Right ventricle myocardium inferior (tissue), 1 donor: ENCODE results near the gene ATF1. TPM values are rescaled to one million over a fixed set of nuclear protein-coding genes. Genes with fewer than 3 reads are reported as not detected.
"Not testable (repeated sequence)": the region's sequence is repeated elsewhere in the genome, so short reads cannot be mapped to it uniquely, and the experiment has no call there.

Source experiments
- ATAC-seq: fragments of 200-7000 bp; cut with Tn5 transposase; one replicate; pipeline ENCODE4 v1.9.1; 2020; ENCODE audit warnings: mild to moderate bottlenecking, moderate library complexity
- DNase-seq: peaks from one replicate; pipeline ENCODE4 v3.0.0; 2021; ENCODE audit errors: missing footprints
- intact Hi-C: fragments of 100-400 bp; cut with DNase I; formaldehyde crosslinking; loops from one replicate; pipeline ENCODE4 v1.11.0; 2022
- total RNA-seq: library from RNA; stranded (reverse); fragmentation: NEBNext Ultra II Directional; extraction: Animal tissue kit (Norgen Biotek cat#: 25700); gene quantifications from one replicate; pipeline ENCODE4 v1.2.1, GENCODE V29; 2021
- donor health status: DM: no; HTN: yes; CAD: no; lungs with severe emphysema.

The ATF1 gene
- total RNA-seq, 1 donor from 2014 or later: 29.2 TPM

- intact Hi-C loops: no loop called here
- ATAC-seq: no peak
Observed at GRCh38 chr12:50785406-50786001, 21.6 kb downstream of the ATF1 start.

DNA sequence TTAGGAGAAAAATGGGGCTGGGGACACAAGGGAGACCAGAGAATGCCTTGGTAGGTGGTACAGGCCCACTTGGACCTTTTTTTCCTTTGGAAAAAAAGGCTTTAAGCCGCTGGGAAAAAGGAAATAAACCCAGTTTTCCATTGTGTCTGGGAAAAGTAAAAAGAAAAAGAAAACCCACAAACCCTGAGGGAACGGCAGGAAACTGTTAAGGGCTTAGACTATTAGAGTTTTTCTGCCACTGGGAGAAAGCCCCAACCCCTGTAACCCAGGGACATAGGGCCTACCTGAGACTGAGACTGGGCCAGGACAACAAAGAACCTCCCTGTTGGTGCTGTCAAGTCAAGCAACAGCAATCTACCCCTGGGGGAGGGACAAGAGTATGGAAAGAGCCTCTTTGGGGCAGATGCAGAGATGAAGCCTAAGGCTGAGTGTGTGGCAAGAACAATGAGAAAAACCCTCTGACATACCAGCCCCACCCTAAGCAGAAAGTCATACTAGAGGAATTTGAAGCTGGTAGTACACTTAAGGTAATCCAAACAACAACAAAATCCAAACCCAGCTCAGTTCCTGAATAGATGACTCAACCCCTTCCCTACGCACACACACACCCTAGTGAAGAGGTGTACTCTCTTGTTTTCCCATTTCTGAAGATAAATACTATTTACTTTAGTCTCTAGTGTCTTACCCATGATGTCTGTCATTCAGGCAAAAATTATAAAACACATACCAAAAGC lies 22.8 kb downstream of the ATF1 start:
- ATAC-seq (no peak), DNase-seq (no peak)
- intact Hi-C loops: no loop called here

More at GRCh38 chr12:50785406-50786001, 21.6 kb downstream of the ATF1 start:
- DNase-seq: no peak

DNA sequence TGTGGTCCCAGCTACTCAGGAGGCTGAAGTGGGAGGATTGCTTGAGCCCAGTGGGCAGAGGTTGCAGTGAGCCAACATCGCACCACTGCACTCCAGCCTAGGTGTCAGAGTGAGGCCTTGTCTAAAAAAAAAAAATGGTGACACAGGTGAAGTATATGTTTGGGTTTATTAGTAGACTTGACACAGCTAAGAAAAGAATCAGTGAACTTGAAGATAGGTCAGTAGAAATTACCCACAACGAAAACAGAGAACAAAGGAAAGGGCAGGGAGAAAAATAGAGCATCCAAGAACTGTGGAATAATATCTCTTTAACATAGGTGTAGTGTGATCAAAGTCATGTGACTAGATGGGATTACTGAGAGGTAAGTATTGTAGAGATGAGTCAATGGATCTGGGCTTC lies 23.7 kb downstream of the ATF1 start:
- intact Hi-C loops: no loop called here
- ATAC-seq (no peak), DNase-seq (no peak)

DNA sequence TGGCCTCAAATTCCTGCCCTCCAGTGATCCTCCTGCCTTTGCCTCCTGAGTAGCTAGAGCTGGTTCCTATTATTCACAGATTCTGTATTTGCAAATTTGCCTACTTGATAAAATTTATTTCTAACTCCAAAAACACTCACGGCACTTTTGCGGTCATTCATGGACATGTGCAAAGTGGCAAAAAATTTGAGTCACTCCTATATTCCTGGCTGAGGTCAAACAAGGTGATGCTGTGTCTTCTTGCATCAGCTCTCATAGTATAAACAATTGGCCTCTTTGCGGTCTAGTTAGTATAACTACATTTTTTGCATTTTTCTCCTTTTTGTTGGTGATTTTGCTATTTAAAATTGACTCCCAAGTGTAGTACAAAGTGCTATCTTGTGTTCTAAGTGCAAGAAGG lies 24.7 kb downstream of the ATF1 start:
- intact Hi-C loops: no loop called here
- ATAC-seq: no peak
- DNase-seq: no peak

DNA sequence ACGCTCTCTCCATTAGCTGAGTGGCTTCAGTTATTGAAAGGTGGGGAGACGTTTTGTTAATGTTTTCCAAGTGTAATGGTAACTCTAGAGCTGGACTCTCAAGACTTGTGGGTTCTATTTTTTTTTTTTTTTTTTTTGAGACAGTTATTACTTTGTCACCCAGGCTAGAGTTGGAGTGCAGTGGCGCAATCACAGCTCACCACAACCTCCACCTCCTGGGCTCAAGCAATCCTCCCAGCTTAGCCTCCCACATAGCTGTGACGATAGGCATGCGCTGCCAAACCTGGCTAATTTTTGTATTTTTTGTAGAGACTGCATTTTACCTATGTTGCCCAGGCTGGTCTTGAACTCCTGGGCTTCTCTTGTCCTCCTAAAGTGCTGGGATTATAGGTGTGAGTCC lies 26.2 kb downstream of the ATF1 start:
- no peak for ATAC-seq
- intact Hi-C loops: no loop called here
- no peak for DNase-seq

DNA sequence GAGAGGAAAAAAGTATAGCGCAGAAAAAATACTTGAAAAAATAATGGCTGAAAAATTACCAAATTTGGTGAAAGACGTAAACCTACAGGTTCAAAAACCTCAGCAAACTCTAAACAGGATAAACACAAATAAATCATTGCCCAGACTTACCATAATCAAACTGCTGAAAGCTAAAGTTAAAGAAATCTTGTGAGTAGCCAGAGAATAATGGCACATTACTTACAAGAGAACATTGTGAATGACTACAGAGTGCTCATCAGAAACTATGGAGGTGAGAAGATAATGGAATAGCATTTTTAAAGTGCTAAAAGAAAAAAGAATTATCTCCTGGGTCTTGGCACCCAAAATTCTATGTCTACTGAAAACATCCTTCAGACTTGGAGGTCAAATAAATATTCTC lies 36.0 kb downstream of the ATF1 start:
- ATAC-seq: no peak
- intact Hi-C loops: no loop called here
- DNase-seq: no peak

- ATAC-seq (no peak), DNase-seq (no peak)
- intact Hi-C loops: no loop called here
Observed at GRCh38 chr12:50803230-50803875, 39.5 kb downstream of the ATF1 start.

- intact Hi-C loops: no loop called here
- no peak for ATAC-seq
- DNase-seq: no peak
Observed at GRCh38 chr12:50806176-50806575, 42.3 kb downstream of the ATF1 start.

DNA sequence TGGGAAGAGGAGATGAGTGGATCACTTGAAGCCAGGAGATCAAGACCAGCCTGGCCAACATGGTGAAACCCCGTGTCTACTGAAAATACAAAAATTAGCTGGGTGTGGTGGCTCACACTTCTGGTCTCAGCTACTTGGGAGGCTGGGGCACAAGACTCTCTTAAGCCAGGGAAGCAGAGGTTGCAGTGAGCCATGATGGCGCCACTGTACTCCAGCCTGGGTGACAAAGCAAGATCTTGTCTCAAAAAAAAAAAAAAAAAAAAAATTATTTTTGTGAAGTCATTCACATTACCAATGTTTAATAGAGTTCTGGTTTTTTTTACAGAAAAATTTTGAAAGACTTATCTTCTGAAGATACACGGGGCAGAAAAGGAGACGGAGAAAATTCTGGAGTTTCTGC lies 45.2 kb downstream of the ATF1 start:
- DNase-seq, ATAC-seq, intact Hi-C loops: not testable (repeated sequence)

DNA sequence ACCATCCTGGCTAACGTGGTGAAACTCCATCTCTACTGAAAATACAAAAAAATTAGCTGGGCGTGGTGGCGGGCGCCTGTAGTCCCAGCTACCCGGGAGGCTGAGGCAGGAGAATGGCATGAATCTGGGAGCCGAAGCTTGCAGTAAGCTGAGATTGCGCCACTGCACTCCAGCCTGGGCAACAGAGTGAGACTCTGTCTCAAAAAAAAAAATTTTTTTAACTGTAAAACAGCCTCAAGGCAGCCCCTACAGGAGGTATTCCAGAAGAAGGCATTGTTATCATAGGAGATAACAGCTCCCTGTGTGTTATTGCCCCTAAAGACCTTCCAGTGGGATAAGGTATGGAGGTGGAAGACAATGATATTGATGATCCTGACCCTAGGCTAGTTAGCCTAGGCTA lies 51.0 kb downstream of the ATF1 start:
- ATAC-seq, DNase-seq, intact Hi-C loops: not testable (repeated sequence)

GRCh38 chr12:50820177-50820576 lies 56.3 kb downstream of the ATF1 start:
- no peak for ATAC-seq
- DNase-seq: no peak
- intact Hi-C loops: no loop called here

DNA sequence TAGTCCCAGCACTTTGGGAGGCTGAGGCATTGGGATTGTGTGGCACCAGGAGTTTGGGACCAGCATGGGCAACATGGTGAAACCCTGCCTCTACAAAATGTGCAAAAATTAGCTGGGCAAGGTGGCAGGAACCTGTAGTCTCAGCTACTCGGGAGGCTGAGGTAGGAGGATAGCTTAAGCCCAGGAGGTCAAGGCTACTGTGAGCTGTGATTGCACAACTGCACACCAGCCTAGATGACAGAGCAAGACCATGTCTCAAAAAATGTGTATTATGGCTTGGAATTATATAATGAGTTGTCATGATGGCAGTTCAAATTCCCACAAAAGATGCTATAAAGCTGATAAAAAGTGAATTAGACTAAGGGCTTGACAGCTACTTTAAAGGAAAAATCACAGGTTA lies 58.2 kb downstream of the ATF1 start:
- no peak for DNase-seq
- intact Hi-C loops: no loop called here
- no peak for ATAC-seq

GRCh38 chr12:50823724-50824123 lies 59.8 kb downstream of the ATF1 start:
- intact Hi-C loops: loop anchor here (2.0 kb wide), 1 partner anchor 163 kb away; no protein-coding TSS in a partner anchor
- not testable (repeated sequence) for ATAC-seq, DNase-seq

DNA sequence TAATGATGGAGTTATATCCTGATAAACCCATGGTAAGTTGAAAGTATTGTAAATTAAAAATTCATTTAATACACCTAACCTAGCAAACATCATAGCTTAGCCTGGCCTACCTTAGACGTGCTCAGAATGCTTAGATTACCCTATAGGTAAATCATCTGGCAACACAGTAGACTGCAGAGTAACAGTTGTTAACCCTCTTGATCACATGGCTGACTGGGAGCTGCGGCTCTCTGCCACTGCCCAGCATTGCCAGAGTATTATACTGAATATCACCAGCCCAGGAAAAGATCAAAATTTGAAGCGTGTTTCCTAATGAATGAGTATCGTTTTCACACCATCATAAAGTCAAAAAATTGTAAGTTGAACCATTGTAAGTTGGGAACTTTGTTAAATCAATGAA lies 61.0 kb downstream of the ATF1 start:
- no peak for DNase-seq
- intact Hi-C loops: loop anchor here (1.0 to 2.0 kb wide), 3 partner anchors 98 to 516 kb away; no protein-coding TSS in a partner anchor
- peak; percentile 36 for ATAC-seq

DNA sequence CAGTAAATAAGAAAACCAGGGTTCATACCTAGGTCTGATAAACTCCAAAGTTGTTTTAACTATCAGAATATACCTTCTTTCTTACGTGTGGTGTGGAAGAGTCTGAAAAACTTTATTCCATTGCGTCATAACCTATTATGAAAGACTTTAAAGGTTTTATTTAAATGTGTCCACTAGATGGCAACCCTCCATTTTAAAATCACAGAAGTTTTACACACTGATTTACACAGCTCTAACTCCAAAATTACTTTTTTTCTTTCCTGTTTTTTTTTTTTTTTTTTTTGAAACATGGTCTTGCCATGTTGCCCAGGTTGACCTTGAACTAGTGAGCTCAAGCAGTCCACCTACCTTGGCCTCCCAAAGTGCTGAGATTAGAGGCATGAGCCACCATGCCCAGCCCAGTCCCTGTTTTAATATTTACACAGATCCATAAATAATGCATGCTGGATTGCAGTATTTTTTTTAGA lies 61.5 kb downstream of the ATF1 start:
- intact Hi-C loops: loop anchor here (1.0 to 2.0 kb wide), 3 partner anchors 98 to 516 kb away; no protein-coding TSS in a partner anchor
- ATAC-seq: peak; percentile 75
- DNase-seq: no peak

- DNase-seq (no peak), ATAC-seq (no peak)
- intact Hi-C loops: no loop called here
Observed at GRCh38 chr12:50828121-50828520, 64.2 kb downstream of the ATF1 start.

DNA sequence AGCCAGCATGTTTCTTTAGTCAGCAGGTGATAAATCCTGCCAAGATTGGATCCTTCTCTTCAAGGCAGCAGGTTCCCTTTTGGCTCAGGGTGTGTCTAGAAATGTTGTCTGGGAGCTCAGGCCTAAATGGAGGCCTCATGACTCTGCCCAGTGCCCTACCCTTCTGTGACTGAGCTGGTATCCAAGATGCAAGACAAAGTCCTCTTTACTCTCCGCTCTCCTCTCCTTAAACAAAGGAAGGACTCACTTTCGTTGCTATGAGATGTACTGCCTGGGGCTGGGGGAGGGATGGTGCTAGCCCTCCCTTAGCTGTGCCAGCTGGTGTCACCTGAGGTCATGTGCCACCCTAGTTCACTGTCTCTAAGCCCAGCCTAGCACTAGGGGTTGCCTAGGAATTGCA lies 65.0 kb downstream of the ATF1 start:
- intact Hi-C loops: no loop called here
- no peak for ATAC-seq
- DNase-seq: no peak

DNA sequence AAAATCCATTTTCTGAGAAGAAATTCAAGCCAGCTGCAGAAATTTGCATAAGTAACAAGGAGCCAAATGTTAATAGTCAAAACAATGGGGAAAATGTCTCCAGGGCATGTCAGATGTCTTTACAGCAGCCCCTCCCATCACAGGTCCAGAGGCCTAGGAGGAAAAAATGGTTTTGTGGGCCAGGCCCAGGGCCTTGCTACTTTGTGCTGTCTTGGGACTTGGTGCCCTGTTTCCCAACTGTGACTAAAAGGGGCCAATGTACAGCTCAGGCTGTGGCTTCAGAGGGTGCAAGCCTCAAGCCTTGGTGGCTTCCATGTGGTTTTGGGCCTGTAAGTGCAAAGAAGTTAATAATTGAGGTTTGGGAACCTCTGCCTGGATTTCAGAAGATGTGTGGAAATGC lies 69.9 kb downstream of the ATF1 start:
- ATAC-seq, DNase-seq, intact Hi-C loops: not testable (repeated sequence)

GRCh38 chr12:50839042-50839441 lies 75.1 kb downstream of the ATF1 start:
- ATAC-seq (no peak), DNase-seq (no peak)
- intact Hi-C loops: no loop called here
